ENCODE measurements around the gene PPP1R10. TPM values are rescaled to one million over a fixed set of nuclear protein-coding genes. Genes with fewer than 3 reads are reported as not detected.
A peak's percentile ranks its signal among the peaks of the same experiment; 100 is the strongest.

The PPP1R10 gene
- total and polyA plus RNA-seq, 2 of the 13 experiments (the other 11 are each of a cell fraction or from before 2014, with no cell fraction given) = 26.3 to 38.4 TPM

GRCh38 chr6:30556906-30557682, 59.9 kb downstream of the PPP1R10 start, which contains the start of gene PRR3 (continued):
- TF ChIP-seq ZNF281 (CRISPR knock-in tag; IDR thresholded peaks at IDR 0.05; ENCODE audit: borderline replicate concordance) (no peak; the same call in 1 of the 2 replicates), POLR2AphosphoS5 (IDR thresholded peaks at IDR 0.05; ENCODE audit: low read depth, low read length) (peak; percentile 88), ATRX (CRISPR knock-in tag; IDR thresholded peaks at IDR 0.05; ENCODE audit: borderline replicate concordance) (no peak; the same call in 1 of the 2 replicates), ZNF138 (CRISPR knock-in tag; IDR thresholded peaks at IDR 0.05; ENCODE audit: low read depth) (peak; percentile 93; the same call in 1 of the 2 replicates), TBX2 (CRISPR knock-in tag; IDR thresholded peaks at IDR 0.05; ENCODE audit: borderline replicate concordance) (peak; percentile 85), ZBTB7B (CRISPR knock-in tag; IDR thresholded peaks at IDR 0.05) (peak; percentile 74; the same call in 1 of the 2 replicates), FOXM1 (CRISPR knock-in tag; IDR thresholded peaks at IDR 0.05) (no peak), ZSCAN12 (CRISPR knock-in tag; IDR thresholded peaks at IDR 0.05) (0 out of 2 replicates have a peak, but pooled peaks have one; percentile 50), SCMH1 (CRISPR knock-in tag; IDR thresholded peaks at IDR 0.05; ENCODE audit: borderline replicate concordance) (no peak), SP2 (CRISPR knock-in tag; IDR thresholded peaks at IDR 0.05) (peak; percentile 79), ZNF33B (CRISPR knock-in tag; IDR thresholded peaks at IDR 0.05) (peak; percentile 81), ZNF761 (CRISPR knock-in tag; conservative IDR thresholded peaks at IDR 0.05) (0 out of 2 replicates have a peak, but pooled peaks have one; percentile 59), ZNF703 (CRISPR knock-in tag; IDR thresholded peaks at IDR 0.05; ENCODE audit: borderline replicate concordance) (peak; percentile 92), HMGXB4 (CRISPR knock-in tag; IDR thresholded peaks at IDR 0.05; ENCODE audit: borderline replicate concordance in 1 of 2, low read depth in 1 of 2) (peak; percentile 15 to 90; a peak in 3 of 4 replicates), BRD4 (CRISPR knock-in tag; IDR thresholded peaks at IDR 0.05) (no peak; the same call in 1 of the 2 replicates), ZNF558 (CRISPR knock-in tag; IDR thresholded peaks at IDR 0.05; ENCODE audit: borderline replicate concordance) (peak; percentile 95; the same call in 1 of the 2 replicates), HES4 (CRISPR knock-in tag; IDR thresholded peaks at IDR 0.05; ENCODE audit: borderline replicate concordance) (peak; percentile 77), PTBP1 (IDR thresholded peaks at IDR 0.05; ENCODE audit: low read depth, low read length, poor library complexity, severe bottlenecking) (peak; percentile 86), MNT (IDR thresholded peaks at IDR 0.05) (peak; percentile 55), SETDB1 (CRISPR knock-in tag; IDR thresholded peaks at IDR 0.05; ENCODE audit: borderline replicate concordance) (peak; percentile 75; the same call in 1 of the 2 replicates), ZNF383 (CRISPR knock-in tag; IDR thresholded peaks at IDR 0.05; ENCODE audit: borderline replicate concordance) (no peak; the same call in 1 of the 2 replicates), ZBTB7A (CRISPR knock-in tag; IDR thresholded peaks at IDR 0.05) (peak; percentile 100)
